Neuronal stem cell (in vitro differentiated cells): Measurements from ENCODE around the gene WDR5B.

Experiments
- DNase-seq: peaks from one replicate; pipeline ENCODE4 v3.0.0-alpha.2; 2013; ENCODE audit warnings: low spot score
- H2AFZ ChIP-seq: one replicate; pipeline ENCODE4 v1.6.1; 2013; ENCODE audit warnings: mild to moderate bottlenecking, low read length, inconsistent platforms
- H2AK5ac ChIP-seq: 2 replicates; pipeline ENCODE4 v1.6.1; 2013; ENCODE audit warnings: low read depth, mild to moderate bottlenecking, inconsistent platforms, low read length, moderate library complexity, mixed read lengths
- H2BK120ac ChIP-seq: 2 replicates; pipeline ENCODE4 v1.6.1; 2013; ENCODE audit warnings: low read depth, mild to moderate bottlenecking, inconsistent platforms, low read length, moderate library complexity, mixed read lengths
- H2BK12ac ChIP-seq: one replicate; pipeline ENCODE4 v1.6.1; 2013; ENCODE audit warnings: low read length, inconsistent platforms
- H2BK15ac ChIP-seq: 2 replicates; pipeline ENCODE4 v1.6.1; 2013; ENCODE audit warnings: mild to moderate bottlenecking, low read length, inconsistent platforms, mixed read lengths
- H2BK5ac ChIP-seq: one replicate; pipeline ENCODE4 v1.6.1; 2013; ENCODE audit warnings: inconsistent platforms, mild to moderate bottlenecking, low read length, moderate library complexity
- H3K14ac ChIP-seq: one replicate; pipeline ENCODE4 v1.6.1; 2013; ENCODE audit warnings: low read length, inconsistent platforms
- H3K18ac ChIP-seq: 2 replicates; pipeline ENCODE4 v1.6.1; 2013; ENCODE audit warnings: low read length, inconsistent platforms
- H3K23ac ChIP-seq: 2 replicates; pipeline ENCODE4 v1.6.1; 2013; ENCODE audit warnings: low read depth, mild to moderate bottlenecking, mixed read lengths, low read length, inconsistent platforms; ENCODE audit not compliant: poor library complexity
- H3K27ac ChIP-seq: replicated peaks from 3 replicates; pipeline ENCODE4 v1.5.1; 2013; ENCODE audit warnings: low read length, inconsistent platforms
- H3K27me3 ChIP-seq, 3 experiments: 2 replicates each; pipeline ENCODE4 v1.6.1; 2013; ENCODE audit warnings: low read length in 3 of 3, mild to moderate bottlenecking in 2 of 3, inconsistent platforms in 1 of 3, low read depth in 1 of 3, mixed read lengths in 1 of 3, moderate library complexity in 1 of 3; ENCODE audit not compliant: control insufficient read depth in 3 of 3, insufficient read depth in 3 of 3
- H3K36me3 ChIP-seq, 2 donors: replicated peaks in 1 of 2; 2 replicates each; pipeline ENCODE4 v1.6.1; 2013; ENCODE audit warnings: low read length in 2 of 2; ENCODE audit not compliant: control insufficient read depth in 2 of 2, insufficient read depth in 2 of 2
- H3K4ac ChIP-seq: 2 replicates; pipeline ENCODE4 v1.6.1; 2013; ENCODE audit warnings: inconsistent platforms, mild to moderate bottlenecking, low read length, moderate library complexity
- H3K4me1 ChIP-seq, 2 donors: 1 replicate in 1 of 2; 2 replicates in 1 of 2; pipeline ENCODE4 v1.6.1; 2013; ENCODE audit warnings: low read length in 2 of 2, low read depth in 1 of 2; ENCODE audit not compliant: control insufficient read depth in 2 of 2, insufficient read depth in 1 of 2
- H3K4me2 ChIP-seq: one replicate; pipeline ENCODE4 v1.6.1; 2013; ENCODE audit warnings: mild to moderate bottlenecking, low read length, inconsistent platforms; ENCODE audit not compliant: insufficient read depth, poor library complexity, severe bottlenecking
- H3K4me3 ChIP-seq, 2 donors: 2 replicates each; pipeline ENCODE4 v1.5.1; 2013; ENCODE audit warnings: low read length in 2 of 2, mild to moderate bottlenecking in 2 of 2, inconsistent platforms in 1 of 2, moderate library complexity in 1 of 2
- H3K79me1 ChIP-seq: one replicate; pipeline ENCODE4 v1.6.1; 2013; ENCODE audit warnings: low read depth, mild to moderate bottlenecking, inconsistent platforms, low read length, moderate library complexity
- H3K9ac ChIP-seq: one replicate; pipeline ENCODE4 v1.6.1; 2013; ENCODE audit warnings: mild to moderate bottlenecking, low read depth, low read length, inconsistent platforms; ENCODE audit not compliant: poor library complexity
- H3K9me3 ChIP-seq, 2 donors: replicated peaks in 1 of 2; 2 replicates each; pipeline versions ENCODE3 to v1.6.1; 2013; ENCODE audit warnings: low read length in 2 of 2, mild to moderate bottlenecking in 2 of 2, inconsistent platforms in 1 of 2, low read depth in 1 of 2, mixed read lengths in 1 of 2, moderate library complexity in 1 of 2; ENCODE audit not compliant: control insufficient read depth in 2 of 2, insufficient read depth in 1 of 2
- H4K8ac ChIP-seq: one replicate; pipeline ENCODE4 v1.6.1; 2013; ENCODE audit warnings: low read depth, mild to moderate bottlenecking, inconsistent platforms, low read length, moderate library complexity
- H4K91ac ChIP-seq: one replicate; pipeline ENCODE4 v1.6.1; 2013; ENCODE audit warnings: low read length, low read depth, mild to moderate bottlenecking, inconsistent platforms; ENCODE audit not compliant: poor library complexity
- WGBS, 2 donors: extraction: QIAGEN DNeasy Blood & Tissue Kit; methylation state at CpG; one replicate each; pipeline ENCODE4 v1.1.7; 2013; ENCODE audit warnings: missing lambda C conversion rate in 2 of 2, mixed read lengths in 1 of 2; ENCODE audit not compliant: insufficient read length in 2 of 2, insufficient replicate concordance in 1 of 2; ENCODE audit errors: extremely low coverage in 2 of 2; 5-methylcytosine and 5-hydroxymethylcytosine counted together

The WDR5B gene

GRCh38 chr3:122397201-122397600, 18.7 kb downstream of the WDR5B start:
- H4K8ac ChIP-seq: no peak overlapping the region
- H2BK120ac ChIP-seq: no peak overlapping the region
- H3K27ac ChIP-seq: no peak overlapping the region
- H2BK15ac ChIP-seq: no peak overlapping the region
- H2AK5ac ChIP-seq: no peak overlapping the region
- no peak overlapping the region for H3K18ac ChIP-seq
- no peaks in the 10 kb centered on the region for H3K36me3 ChIP-seq
- H3K4me2 ChIP-seq: no peak overlapping the region
- no peak for DNase-seq
- H3K9me3 ChIP-seq: no peaks in the 10 kb centered on the region
- no peak overlapping the region for H3K23ac ChIP-seq
- no peak overlapping the region for H2BK12ac ChIP-seq
- H2BK5ac ChIP-seq: no peak overlapping the region
- no peak overlapping the region for H3K14ac ChIP-seq
- H3K79me1 ChIP-seq: no peaks in the 10 kb centered on the region
- H4K91ac ChIP-seq: no peak overlapping the region
- H3K4me3 ChIP-seq: no peak overlapping the region
- no peak overlapping the region for H3K9ac ChIP-seq
- H3K27me3 ChIP-seq: no peaks in the 10 kb centered on the region
- H2AFZ ChIP-seq: no peak overlapping the region
- H3K4ac ChIP-seq: no peak overlapping the region
- peaks cover 0 to 2% of the 10 kb centered on the region in 2 donors for H3K4me1 ChIP-seq
- no CpG with 5 or more reads among the region's 1 CpG for WGBS, 2 donors

- Histone ChIP-seq H3K36me3 (no peaks in the 10 kb centered on the region), H2AK5ac (no peak overlapping the region), H3K4me3 (no peak overlapping the region), H3K4ac (no peak overlapping the region), H3K14ac (no peak overlapping the region), H3K4me2 (no peak overlapping the region), H3K9ac (no peak overlapping the region), H3K27ac (no peak overlapping the region), H2BK12ac (no peak overlapping the region), H2BK5ac (no peak overlapping the region), H3K4me1 (peaks cover 0 to 2% of the 10 kb centered on the region in 2 donors), H3K79me1 (no peaks in the 10 kb centered on the region), H3K27me3 (no peaks in the 10 kb centered on the region), H2BK120ac (no peak overlapping the region), H2AFZ (no peak overlapping the region), H3K9me3 (no peaks in the 10 kb centered on the region), H4K91ac (no peak overlapping the region), H3K23ac (no peak overlapping the region), H3K18ac (no peak overlapping the region), H2BK15ac (no peak overlapping the region), H4K8ac (no peak overlapping the region)
- no peak for DNase-seq
Observed at GRCh38 chr3:122396511-122396910, 19.4 kb downstream of the WDR5B start.

- Histone ChIP-seq H3K4me3 (no peak overlapping the region), H3K4ac (no peak overlapping the region), H2BK12ac (no peak overlapping the region), H3K36me3 (no peaks in the 10 kb centered on the region), H3K79me1 (no peaks in the 10 kb centered on the region), H4K8ac (no peak overlapping the region), H3K14ac (no peak overlapping the region), H2BK120ac (no peak overlapping the region), H3K9ac (no peak overlapping the region), H4K91ac (no peak overlapping the region), H3K18ac (no peak overlapping the region), H3K4me2 (no peak overlapping the region), H3K27me3 (no peaks in the 10 kb centered on the region), H3K23ac (no peak overlapping the region), H2BK15ac (no peak overlapping the region), H2AFZ (no peak overlapping the region), H2AK5ac (no peak overlapping the region), H3K4me1 (peaks cover 0 to 2% of the 10 kb centered on the region in 2 donors), H3K9me3 (no peaks in the 10 kb centered on the region), H2BK5ac (no peak overlapping the region), H3K27ac (no peak overlapping the region)
- DNase-seq: no peak
- WGBS, 2 donors: no CpG with 5 or more reads among the region's 3 CpGs
Observed at GRCh38 chr3:122395582-122395981, 20.3 kb downstream of the WDR5B start.

GRCh38 chr3:122394173-122394572, 21.7 kb downstream of the WDR5B start:
- WGBS, 2 donors: no CpG with 5 or more reads among the region's 1 CpG
- Histone ChIP-seq H2BK12ac (no peak overlapping the region), H3K27ac (no peak overlapping the region)

More at GRCh38 chr3:122394173-122394572, 21.7 kb downstream of the WDR5B start:
- no peak overlapping the region for H3K23ac ChIP-seq
- H2AFZ ChIP-seq: peak overlapping the region; percentile 65
- H3K18ac ChIP-seq: no peak overlapping the region
- no peak overlapping the region for H4K91ac ChIP-seq
- H3K9me3 ChIP-seq: no peaks in the 10 kb centered on the region
- no peak overlapping the region for H2AK5ac ChIP-seq
- DNase-seq: no peak
- H3K36me3 ChIP-seq: no peaks in the 10 kb centered on the region
- no peak overlapping the region for H2BK120ac ChIP-seq
- H4K8ac ChIP-seq: no peak overlapping the region
- H2BK15ac ChIP-seq: no peak overlapping the region
- H3K14ac ChIP-seq: no peak overlapping the region
- H3K9ac ChIP-seq: peak overlapping the region; percentile 12
- H3K4ac ChIP-seq: no peak overlapping the region
- no peak overlapping the region for H2BK5ac ChIP-seq
- no peaks in the 10 kb centered on the region for H3K27me3 ChIP-seq
- peaks cover 0 to 2% of the 10 kb centered on the region in 2 donors for H3K4me1 ChIP-seq
- H3K4me2 ChIP-seq: no peak overlapping the region
- H3K4me3 ChIP-seq: no peak overlapping the region
- H3K79me1 ChIP-seq: no peaks in the 10 kb centered on the region
